Eye (tissue), 1 donor: ENCODE results near the gene PRPSAP1.

Experiments
- DNase-seq: peaks from one replicate; pipeline ENCODE4 v3.0.0-alpha.2; 2015

Gene PRPSAP1, protein sequence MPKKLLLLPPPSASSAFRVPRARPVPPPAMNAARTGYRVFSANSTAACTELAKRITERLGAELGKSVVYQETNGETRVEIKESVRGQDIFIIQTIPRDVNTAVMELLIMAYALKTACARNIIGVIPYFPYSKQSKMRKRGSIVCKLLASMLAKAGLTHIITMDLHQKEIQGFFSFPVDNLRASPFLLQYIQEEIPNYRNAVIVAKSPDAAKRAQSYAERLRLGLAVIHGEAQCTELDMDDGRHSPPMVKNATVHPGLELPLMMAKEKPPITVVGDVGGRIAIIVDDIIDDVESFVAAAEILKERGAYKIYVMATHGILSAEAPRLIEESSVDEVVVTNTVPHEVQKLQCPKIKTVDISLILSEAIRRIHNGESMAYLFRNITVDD

DNA sequence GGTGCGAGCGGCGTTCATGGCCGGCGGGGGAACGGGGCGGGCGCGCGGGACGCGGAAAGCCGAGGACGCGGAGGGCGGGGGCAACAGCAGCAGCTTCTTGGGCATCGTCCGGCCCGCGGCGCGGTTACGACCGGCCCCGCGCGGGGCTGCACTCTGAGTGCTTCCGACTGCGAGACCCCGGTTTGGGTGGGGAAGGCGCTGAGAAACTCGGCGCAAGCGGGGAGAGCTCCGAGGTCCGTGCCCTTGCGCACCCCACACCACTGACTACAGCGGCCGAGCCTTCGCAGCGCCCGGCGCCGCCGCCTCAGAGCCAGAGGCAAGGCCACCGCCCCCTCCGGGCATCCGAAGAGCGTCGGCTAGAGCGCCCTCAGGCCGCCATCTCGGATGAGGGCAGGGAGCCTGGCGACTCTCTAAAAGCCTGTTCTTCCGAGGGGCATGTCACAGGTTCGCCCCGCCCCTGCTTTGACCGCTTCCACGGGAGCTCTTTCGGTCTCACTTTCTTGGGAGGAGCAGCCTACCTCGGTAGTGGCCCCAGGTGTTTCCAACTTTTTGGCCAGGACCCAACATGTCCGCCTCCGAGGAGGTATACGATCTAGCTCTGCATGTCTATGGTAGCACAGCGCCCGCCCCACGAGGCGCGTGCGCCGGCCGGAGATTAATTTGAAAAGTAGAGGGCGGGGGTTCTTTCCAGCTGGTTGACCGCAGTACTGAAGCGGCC is at the start of gene PRPSAP1:
Gene PRPSAP1, minus strand, starts transcription at position 318 of the 718 bp plus-strand sequence. Its CDS starts 213 bp downstream, at position 105.
- DNase-seq, result peak; percentile 97

DNA sequence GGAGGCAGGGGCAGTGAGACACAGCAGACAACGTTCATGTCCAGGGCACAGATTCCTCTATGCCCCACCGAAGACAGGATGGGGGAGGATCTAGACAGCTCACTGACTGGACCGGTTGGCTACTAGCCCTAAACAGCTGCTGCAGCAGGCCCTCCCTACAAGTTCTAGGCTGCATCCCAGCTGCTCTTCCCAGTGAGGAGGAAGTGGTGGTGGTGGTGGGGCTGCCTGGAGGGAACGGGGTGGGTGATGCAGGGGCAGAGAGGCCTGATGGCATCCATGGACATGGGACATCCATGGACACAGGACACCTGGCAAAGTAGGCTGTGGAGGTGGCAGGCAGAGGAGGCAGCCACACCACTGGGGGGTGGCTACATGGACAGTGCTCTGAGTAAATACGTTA is 49.0 kb upstream of the PRPSAP1 start:
- DNase-seq, result no peak

DNA sequence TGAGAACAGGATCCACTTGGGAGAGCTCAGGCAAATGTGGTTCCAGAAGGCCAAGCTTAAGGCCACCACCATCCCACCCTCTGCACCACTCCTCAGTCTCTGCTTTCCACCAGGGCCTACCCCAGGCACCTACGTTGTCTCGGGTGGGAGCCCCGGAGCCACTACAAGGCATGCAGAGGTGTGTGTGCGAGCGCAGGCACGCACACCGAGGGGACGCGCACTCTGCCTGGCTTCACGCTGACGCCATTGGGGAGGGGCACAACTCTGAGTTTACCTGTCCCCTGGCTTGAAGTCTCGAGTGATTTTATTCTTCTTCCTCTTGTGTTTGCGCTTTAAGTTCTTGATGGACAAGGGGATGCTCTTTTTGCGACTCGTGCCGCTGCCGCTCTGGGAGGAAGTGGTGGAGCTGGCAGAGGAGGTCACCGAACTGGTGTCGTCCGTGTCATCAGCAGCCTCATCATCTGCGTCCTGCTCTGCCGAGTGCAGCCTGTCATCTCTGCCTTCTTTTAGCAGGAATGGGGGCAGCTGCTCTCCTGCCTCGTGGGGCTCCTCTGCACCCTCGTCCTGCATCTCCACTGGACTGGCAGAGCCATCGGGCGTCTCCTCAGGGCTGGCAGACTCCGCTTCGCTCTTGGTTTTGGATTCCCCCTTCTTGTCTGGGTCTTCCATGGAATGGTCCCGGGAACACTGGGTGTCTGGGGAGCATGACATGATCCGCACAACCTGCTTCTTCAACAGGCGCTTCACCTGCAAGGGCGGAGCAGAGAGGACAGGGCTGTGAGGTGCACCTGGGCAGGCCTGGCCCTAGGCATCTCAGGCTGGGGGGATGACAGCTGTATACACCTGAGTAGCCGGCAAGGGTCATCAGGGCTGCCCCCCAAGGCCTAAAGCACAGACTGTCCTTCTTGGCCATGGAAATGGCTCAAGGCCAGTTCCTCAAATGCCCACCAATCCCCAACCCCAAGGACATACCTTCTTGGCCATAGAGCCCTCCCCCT is 45.8 kb upstream of the PRPSAP1 start:
- DNase-seq, result no peak

DNA sequence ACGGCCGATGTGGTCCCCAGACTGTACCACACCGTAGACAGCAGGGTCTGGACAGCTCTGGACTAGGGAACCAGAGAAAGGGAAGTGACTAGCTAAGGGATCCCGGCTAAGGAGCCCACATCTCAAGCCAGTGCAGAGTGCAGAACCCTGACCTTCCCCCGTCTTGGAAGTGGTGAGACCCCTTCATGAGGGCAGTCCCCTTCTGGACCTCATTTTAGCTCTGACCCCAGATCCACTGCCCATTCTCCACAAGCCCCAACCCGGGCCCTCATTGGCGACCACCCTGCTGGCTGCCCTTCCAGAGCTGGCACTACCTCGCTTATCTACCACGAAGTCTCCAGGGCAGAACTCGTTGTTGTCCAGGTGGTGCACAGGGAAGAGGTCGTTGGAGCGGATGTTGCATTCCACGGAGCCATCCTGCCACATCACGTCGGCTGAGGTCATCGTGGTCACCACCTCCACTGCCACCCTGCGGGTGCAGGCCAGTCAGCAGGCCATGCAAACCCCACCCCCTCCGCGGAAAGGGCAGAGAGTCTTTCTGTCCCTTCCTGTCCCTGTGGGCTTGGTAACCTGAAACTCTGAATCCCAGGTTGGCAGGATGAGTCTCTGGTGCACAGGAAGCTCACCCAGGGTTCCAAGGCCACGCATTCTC is 44.9 kb upstream of the PRPSAP1 start:
- no peak for DNase-seq

DNA sequence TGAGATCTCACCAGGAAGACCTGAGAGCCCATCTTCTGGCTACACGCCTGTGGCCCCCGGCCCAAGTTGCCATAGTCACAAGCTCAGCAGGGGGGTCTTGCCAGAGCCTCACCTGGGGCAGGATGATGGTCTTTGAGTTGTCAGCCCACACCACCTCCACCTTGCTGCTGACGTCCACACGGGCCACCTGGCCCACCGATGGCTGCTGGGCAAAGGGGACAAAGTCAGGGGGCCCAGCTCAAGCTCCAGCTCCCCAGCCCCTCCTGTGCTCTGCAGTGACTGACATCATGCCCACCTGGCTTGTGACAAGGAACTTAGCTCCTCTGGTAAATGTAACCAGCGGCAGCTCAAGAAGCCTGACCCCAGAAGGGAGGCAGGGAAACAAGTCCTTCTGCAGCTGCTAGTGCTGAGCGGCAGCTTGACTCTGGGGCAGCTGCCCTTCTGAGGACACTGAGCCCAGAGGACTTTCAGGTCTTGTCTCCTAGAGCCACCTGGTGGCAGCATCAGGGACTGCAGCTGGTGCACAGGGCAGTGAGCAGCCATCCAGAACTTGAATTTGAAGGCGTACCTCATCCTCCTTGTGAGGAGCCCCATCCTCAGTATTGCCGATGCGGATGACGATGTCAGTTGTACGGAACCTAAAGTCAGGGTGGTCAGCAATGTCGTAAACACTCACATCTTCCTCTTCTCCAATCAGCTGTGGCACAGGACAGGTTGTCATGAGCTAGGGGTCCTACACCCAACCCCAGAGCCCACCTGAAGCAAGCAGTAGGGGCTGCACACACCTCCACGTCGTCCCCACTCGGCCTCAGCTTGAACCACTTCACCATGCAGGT is 44.2 kb upstream of the PRPSAP1 start:
- DNase-seq, result peak; percentile 96

DNA sequence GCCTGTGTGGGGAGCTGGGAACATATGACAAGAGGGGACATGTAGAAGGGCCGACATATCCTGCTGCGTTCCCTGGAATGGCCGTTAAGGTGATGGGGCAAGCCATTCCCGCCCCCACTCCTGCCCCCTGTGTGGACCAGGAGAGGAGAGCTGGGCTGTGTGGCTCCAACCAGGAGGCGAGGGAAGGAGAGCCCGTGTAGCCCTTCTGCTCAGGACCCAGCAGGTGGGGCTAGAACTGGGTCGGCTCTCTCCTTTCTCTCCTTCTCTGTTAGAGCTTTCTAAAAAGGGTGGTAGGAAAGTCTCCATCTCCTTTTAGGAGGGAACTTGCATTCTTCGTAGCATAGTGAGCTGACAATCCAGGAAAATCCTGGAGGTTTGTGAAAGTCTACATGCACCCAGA is 43.5 kb upstream of the PRPSAP1 start:
- no peak for DNase-seq

DNA sequence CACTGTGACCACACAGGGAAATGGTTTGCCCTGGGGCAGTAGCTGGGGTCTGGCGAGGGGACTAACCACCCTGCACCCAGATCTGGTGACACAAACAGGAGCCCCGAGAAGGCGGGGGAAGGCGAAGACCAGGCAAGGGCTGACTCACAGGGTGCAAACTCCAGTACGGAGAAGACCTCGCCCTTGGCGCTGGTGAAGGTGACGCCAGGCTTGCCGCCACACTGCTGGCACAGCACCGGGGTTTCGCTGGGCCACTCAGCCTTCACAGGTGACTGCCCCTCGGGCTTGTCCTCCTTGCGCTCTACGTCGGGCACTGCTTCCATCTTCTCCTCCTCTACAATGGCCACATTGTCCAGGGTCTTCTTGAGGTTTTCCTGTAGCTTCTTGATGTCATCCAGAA is 42.3 kb upstream of the PRPSAP1 start:
- DNase-seq, result no peak

DNA sequence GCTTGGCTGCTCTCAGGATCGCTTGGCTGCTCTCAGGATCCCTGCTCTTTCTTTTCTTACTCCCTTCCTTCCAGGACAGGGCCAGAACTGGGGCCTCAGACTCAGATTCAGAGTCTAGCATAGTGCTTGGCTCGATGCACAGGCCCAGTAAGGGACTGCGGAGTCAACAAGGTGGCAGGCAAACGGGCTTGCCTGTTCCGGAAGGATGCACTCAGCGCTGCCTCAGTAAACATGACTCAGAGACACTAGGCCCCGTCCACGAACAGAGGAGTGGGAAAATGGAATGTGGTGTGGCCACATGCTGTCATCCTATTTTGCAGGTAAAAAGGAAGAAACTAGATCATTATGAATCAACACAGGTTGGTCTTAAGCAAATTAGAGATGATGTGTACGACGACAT is 40.5 kb upstream of the PRPSAP1 start:
- no peak for DNase-seq

DNA sequence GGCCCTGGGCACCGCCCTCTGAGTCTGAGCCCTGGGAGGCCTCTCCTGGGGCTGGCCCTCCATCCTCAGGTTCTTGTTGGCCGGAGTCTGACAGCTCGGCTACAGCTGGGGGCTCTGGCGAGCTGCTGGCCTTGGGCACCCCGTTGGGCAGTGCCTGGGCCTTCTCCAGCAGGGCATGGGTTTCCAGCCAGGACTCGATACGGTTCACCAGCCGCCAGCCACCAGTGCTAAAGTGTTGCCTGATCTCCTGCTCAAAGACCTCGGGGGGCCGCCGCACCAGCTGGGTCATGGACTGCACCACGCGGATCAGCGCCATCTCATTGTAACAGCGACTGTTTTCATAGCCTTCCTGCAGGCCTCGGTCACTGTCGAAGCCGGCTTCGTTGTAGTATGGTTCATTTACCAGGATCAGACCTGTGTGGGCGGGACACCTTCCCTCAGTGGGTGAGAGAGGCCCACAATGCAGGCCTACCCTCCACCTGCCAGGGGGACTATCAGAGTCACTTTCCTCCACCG is 37.5 kb upstream of the PRPSAP1 start:
- no peak for DNase-seq

DNA sequence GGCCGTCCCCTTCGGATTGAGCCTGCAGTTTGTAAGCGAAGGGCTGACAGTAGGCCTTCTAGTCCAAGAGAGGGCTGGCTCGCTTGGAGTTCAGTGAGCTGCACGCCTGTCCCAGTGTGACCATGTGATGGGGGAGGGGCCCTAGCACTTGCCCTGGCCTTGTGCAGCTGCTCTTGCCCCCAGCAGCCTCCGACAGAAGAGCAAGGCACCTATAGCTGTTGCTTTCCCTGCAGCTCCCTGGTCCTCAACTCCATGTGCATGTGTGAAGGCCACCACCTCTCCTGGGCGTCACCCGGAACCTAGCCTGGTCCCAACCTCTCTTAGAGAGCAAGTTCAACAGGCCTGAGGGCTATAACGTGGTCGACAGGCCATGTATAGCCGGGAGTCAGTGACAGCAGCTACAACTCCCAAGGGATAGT is 36.3 kb upstream of the PRPSAP1 start:
- peak; percentile 63 for DNase-seq

DNA sequence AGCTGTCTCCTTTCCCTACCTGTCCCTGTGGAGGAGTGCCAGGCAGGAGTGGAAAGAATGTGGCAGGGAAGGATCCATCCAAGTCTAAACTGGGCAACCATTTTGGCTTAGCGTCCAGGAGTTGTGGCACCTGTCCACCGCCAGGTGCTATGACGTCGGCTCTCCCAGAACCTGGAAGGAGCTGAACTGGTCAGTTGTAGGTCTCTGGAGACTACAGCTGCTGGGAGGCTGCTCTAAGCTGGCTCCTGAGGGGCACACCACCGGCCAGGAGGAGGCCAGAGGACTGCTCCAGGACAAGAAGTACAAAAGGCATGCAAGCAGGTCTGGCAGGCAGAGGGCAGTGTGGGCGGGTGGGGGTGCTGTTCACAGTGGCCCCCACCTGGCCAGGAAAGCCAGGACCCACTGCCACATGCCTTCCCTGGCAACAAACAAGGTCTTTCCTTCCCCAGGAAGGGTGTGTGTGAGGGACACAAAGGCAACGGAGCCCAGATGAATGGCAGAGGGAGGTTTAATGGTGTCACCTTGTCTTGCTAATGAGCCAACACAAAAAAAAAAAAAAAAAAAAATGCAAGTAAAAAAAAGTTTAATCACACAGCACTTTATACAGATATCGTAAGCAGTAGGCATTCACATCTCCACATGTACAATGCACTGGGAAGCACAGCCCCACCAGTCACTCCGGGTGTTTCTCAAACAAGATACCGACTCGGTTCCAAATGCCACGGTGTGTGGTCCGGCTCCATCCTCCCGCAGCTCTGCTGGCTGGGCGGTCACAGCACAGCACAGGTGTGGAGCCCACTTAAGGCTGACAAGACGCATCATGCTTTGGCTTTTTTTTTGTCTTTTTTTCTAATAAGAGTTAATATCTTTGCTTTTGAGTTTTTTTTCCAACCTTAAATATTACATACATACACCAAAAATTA is 35.5 kb upstream of the PRPSAP1 start:
- DNase-seq, result no peak

DNA sequence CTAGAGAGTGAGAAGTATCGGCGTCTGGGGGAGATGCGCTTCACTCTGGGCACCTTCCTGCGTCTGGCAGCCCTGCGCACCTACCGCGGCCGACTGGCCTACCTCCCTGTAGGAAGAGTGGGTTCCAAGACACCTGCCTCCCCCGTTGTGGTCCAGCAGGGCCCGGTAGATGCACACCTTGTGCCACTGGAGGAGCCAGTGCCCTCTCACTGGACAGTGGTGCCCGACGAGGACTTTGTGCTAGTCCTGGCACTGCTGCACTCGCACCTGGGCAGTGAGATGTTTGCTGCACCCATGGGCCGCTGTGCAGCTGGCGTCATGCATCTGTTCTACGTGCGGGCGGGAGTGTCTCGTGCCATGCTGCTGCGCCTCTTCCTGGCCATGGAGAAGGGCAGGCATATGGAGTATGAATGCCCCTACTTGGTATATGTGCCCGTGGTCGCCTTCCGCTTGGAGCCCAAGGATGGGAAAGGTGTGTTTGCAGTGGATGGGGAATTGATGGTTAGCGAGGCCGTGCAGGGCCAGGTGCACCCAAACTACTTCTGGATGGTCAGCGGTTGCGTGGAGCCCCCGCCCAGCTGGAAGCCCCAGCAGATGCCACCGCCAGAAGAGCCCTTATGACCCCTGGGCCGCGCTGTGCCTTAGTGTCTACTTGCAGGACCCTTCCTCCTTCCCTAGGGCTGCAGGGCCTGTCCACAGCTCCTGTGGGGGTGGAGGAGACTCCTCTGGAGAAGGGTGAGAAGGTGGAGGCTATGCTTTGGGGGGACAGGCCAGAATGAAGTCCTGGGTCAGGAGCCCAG is 33.5 kb upstream of the PRPSAP1 start:
- DNase-seq, result no peak

DNA sequence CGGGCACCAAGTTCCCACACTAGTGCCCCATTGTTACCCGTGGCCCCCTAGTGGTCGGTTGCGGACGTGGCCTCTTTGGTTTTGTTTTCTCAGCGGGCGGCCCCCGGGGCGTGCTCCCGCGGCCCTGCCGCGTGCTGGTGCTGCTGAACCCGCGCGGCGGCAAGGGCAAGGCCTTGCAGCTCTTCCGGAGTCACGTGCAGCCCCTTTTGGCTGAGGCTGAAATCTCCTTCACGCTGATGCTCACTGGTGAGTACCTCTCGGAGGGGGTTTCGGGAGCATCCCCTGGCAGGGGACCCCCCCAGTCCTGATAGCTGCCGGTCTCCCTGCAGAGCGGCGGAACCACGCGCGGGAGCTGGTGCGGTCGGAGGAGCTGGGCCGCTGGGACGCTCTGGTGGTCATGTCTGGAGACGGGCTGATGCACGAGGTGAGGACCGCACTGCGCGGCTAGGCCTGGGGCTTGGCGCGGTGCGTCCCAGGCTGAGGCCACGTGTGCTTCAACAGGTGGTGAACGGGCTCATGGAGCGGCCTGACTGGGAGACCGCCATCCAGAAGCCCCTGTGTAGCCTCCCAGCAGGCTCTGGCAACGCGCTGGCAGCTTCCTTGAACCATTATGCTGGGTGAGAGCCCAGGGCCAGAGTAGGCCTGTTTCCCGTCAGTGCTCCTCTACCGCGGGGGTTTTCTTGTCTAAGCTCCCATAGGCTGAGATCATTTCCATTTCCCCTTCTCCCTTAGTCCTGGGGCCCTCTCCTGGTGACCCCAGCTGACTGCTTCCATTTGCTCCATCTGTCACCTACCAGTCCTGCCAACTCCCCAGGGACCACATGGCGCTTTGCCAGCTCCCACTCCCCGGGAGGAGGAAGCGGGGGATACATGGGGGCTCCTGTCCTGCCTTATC is 32.4 kb upstream of the PRPSAP1 start:
- DNase-seq, result peak; percentile 91

DNA sequence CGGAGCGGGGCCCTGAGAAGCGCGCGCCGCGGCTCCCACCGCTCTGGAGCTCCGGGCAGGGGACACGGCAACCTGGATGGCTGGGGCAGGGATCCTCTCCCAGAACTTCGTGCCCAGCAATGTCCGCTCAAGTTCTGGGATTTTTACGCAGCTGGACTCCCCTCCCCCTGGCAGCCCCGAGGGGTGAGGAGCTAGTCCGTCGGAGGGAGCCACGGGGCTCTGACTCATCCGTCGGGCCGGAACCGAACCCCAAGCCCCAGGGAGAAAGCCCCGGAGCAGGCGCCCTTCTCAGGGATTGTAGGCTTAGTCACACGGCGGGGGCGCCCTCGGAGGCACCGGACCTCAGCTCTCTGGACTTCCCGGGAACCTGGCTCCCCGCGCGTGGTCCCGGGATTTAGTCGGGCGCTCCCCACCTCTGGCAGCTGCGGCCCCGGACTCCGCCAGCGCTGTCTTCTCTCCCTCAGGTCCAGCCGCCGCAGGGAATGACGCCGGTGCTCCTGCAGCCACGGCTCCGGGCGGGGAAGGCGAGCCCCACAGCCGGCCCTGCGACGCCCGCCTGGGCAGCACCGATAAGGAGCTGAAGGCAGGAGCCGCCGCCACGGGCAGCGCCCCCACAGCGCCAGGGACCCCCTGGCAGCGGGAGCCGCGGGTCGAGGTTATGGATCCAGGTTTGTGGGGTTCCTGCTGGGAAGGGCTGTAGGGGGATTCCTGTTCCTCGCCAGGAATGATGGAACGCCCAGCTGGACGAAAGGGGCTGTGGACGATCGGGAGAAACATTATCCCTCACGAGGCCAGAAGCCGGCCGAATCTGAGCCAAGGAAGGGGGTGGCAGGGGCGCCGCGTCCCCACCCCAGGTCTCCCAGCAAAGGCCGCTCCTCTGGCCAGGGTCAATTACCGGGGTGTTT is 31.5 kb upstream of the PRPSAP1 start:
- DNase-seq, result peak; percentile 69

DNA sequence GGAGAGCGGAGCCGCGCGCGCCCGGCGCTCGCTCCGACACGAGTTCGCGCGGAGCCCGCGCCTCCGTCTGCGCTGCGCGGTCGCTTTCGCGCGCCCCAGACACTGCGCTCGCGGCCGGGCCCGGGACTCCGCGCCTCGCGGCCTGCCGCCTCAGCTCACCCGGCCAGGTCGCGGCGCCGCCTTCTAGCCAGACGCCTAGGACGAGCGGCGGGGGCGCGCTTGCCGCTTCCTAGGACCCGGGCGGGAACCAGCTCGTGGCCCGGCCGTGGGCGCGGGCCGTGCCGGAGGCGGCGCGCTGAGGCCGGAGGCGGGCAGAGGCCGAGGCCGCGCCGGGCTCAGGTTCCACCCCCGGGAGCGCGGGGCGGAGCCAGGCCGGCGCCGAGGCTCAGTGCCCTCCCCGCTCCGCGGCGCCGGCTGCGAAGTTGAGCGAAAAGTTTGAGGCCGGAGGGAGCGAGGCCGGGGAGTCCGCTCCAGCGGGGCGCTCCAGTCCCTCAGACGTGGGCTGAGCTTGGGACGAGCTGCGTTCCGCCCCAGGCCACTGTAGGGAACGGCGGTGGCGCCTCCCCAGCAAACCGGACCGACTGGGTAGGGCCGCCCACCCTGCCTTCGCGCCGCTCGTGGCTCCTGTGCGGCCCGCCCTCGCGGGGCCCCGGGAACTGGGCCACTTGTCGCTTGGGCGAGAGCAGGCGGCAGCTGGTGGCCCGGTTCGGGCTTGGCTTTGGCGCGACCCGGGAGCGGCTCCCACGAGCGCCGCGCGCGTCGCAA is 30.7 kb upstream of the PRPSAP1 start, which contains the start of gene SPHK1:
Gene SPHK1, plus strand, starts transcription at position 388 of the 765 bp plus-strand sequence. CDS start 1,036 bp downstream, outside the sequence.
- peak; percentile 88 for DNase-seq
